ENCODE data around the gene GRK4.

The GRK4 gene

GRCh38 chr4:3087115-3087797 lies 123.9 kb downstream of the GRK4 start:
- no peak for TF ChIP-seq CTCF (IDR thresholded peaks at IDR 0.05; ENCODE audit: borderline replicate concordance, insufficient read depth, low read depth, low read length)

More at GRCh38 chr4:3087115-3087797, 123.9 kb downstream of the GRK4 start:
- H3K4me3 ChIP-seq (ENCODE audit: low read depth, low read length): no peak overlapping the region

Data from GM12875 (cell line).